H9 (cell line): Measurements from ENCODE around the gene CCDC172. TPM values are rescaled to one million over a fixed set of nuclear protein-coding genes. Genes with fewer than 3 reads are reported as not detected.

Experiments
- DNase-seq: peaks from one replicate; pipeline ENCODE4 v3.0.0-alpha.2; 2017
- H2AFZ ChIP-seq: one replicate; pipeline ENCODE4 v1.6.1; 2013; ENCODE audit warnings: mild to moderate bottlenecking, low read length, control low read depth, moderate library complexity
- H2AK5ac ChIP-seq: 2 replicates; pipeline ENCODE4 v1.6.1; 2013; ENCODE audit warnings: low read length, control low read depth, mixed read lengths; ENCODE audit not compliant: insufficient read length
- H2BK120ac ChIP-seq: one replicate; pipeline ENCODE4 v1.6.1; 2013; ENCODE audit warnings: low read depth, mild to moderate bottlenecking, low read length, control low read depth, inconsistent platforms; ENCODE audit not compliant: poor library complexity, severe bottlenecking
- H2BK12ac ChIP-seq: 2 replicates; pipeline ENCODE4 v1.6.1; 2013; ENCODE audit warnings: low read length, control low read depth, mixed read lengths, low read depth; ENCODE audit not compliant: insufficient read length
- H2BK15ac ChIP-seq: 2 replicates; pipeline ENCODE4 v1.6.1; 2013; ENCODE audit warnings: low read depth, low read length, control low read depth
- H2BK20ac ChIP-seq: one replicate; pipeline ENCODE4 v1.6.1; 2013; ENCODE audit warnings: low read depth, mild to moderate bottlenecking, low read length, control low read depth, inconsistent platforms; ENCODE audit not compliant: poor library complexity, severe bottlenecking
- H2BK5ac ChIP-seq: 2 replicates; pipeline ENCODE4 v1.6.1; 2013; ENCODE audit warnings: low read length, control low read depth, mixed read lengths; ENCODE audit not compliant: insufficient read length
- H3K14ac ChIP-seq: 2 replicates; pipeline ENCODE4 v1.6.1; 2013; ENCODE audit warnings: low read length, control low read depth; ENCODE audit not compliant: insufficient read depth
- H3K18ac ChIP-seq: 2 replicates; pipeline ENCODE4 v1.6.1; 2013; ENCODE audit warnings: low read depth, mild to moderate bottlenecking, mixed read lengths, low read length, control low read depth; ENCODE audit not compliant: insufficient read length
- H3K23ac ChIP-seq: 2 replicates; pipeline ENCODE4 v1.6.1; 2013; ENCODE audit warnings: low read length, control low read depth, mixed read lengths, low read depth; ENCODE audit not compliant: insufficient read length
- H3K23me2 ChIP-seq: 2 replicates; pipeline ENCODE4 v1.6.1; 2013; ENCODE audit warnings: low read depth, mild to moderate bottlenecking, mixed read lengths, low read length, control low read depth; ENCODE audit not compliant: insufficient read length, poor library complexity, severe bottlenecking
- H3K27ac ChIP-seq: 2 replicates; pipeline ENCODE4 v1.5.1; 2013; ENCODE audit warnings: low read length, control low read depth, mixed read lengths, low read depth; ENCODE audit not compliant: insufficient read length
- H3K27me3 ChIP-seq: 2 replicates; pipeline ENCODE4 v1.6.1; 2013; ENCODE audit warnings: low read length, control low read depth, inconsistent platforms; ENCODE audit not compliant: insufficient read depth
- H3K4ac ChIP-seq: 2 replicates; pipeline ENCODE4 v1.6.1; 2013; ENCODE audit warnings: low read depth, mild to moderate bottlenecking, control low read depth, inconsistent platforms, low read length, moderate library complexity
- H3K4me1 ChIP-seq: 2 replicates; pipeline ENCODE4 v1.6.1; 2013; ENCODE audit warnings: low read length, control low read depth, inconsistent platforms; ENCODE audit not compliant: insufficient read depth
- H3K4me2 ChIP-seq: 2 replicates; pipeline ENCODE4 v1.6.1; 2013; ENCODE audit warnings: low read length, control low read depth, mixed read lengths; ENCODE audit not compliant: insufficient read length, insufficient read depth
- H3K56ac ChIP-seq: 2 replicates; pipeline ENCODE4 v1.6.1; 2013; ENCODE audit warnings: low read depth, mild to moderate bottlenecking, mixed read lengths, low read length, control low read depth; ENCODE audit not compliant: insufficient read length
- H3K79me1 ChIP-seq: 2 replicates; pipeline ENCODE4 v1.6.1; 2013; ENCODE audit warnings: low read depth, mild to moderate bottlenecking, moderate library complexity, low read length, control low read depth, inconsistent platforms; ENCODE audit not compliant: insufficient read depth, poor library complexity, severe bottlenecking
- H3K79me2 ChIP-seq: 2 replicates; pipeline ENCODE4 v1.6.1; 2013; ENCODE audit warnings: low read length, control low read depth, inconsistent platforms; ENCODE audit not compliant: insufficient read depth
- H3K9ac ChIP-seq: 2 replicates; pipeline ENCODE4 v1.6.1; 2013; ENCODE audit warnings: low read length, control low read depth, mixed read lengths; ENCODE audit not compliant: insufficient read length; ENCODE audit errors: extremely low read depth
- H3K9me3 ChIP-seq: one replicate; pipeline ENCODE4 v1.6.1; 2013; ENCODE audit warnings: low read depth, low read length, inconsistent platforms; ENCODE audit not compliant: control insufficient read depth
- H3T11ph ChIP-seq: one replicate; pipeline ENCODE4 v1.6.1; 2013; ENCODE audit warnings: mild to moderate bottlenecking, low read length, control low read depth, inconsistent platforms
- H4K20me1 ChIP-seq: one replicate; pipeline ENCODE4 v1.6.1; 2013; ENCODE audit not compliant: control insufficient read depth, insufficient read length, insufficient read depth
- H4K5ac ChIP-seq: 2 replicates; pipeline ENCODE4 v1.6.1; 2013; ENCODE audit warnings: low read depth, mild to moderate bottlenecking, mixed read lengths, low read length, control low read depth; ENCODE audit not compliant: insufficient read length
- H4K8ac ChIP-seq: replicated peaks from 2 replicates; pipeline ENCODE4 v1.6.1; 2013; ENCODE audit warnings: low read length, control low read depth, mixed read lengths, low read depth; ENCODE audit not compliant: insufficient read length
- H4K91ac ChIP-seq: 2 replicates; pipeline ENCODE4 v1.6.1; 2013; ENCODE audit warnings: low read depth, mild to moderate bottlenecking, moderate library complexity, mixed read lengths, low read length, control low read depth; ENCODE audit not compliant: insufficient read length
- H3K27ac Mint-ChIP-seq, 3 experiments: 2 replicates in 2 of 3; 3 replicates in 1 of 3; pipeline ENCODE4 v1.8.0; 2020 to 2021; ENCODE audit warnings: mixed read lengths in 3 of 3, mild to moderate bottlenecking in 1 of 3, moderate library complexity in 1 of 3
- H3K27me3 Mint-ChIP-seq: 2 replicates; pipeline ENCODE4 v1.8.0; 2021; ENCODE audit warnings: low read depth, mild to moderate bottlenecking, moderate library complexity, mixed read lengths
- H3K36me3 Mint-ChIP-seq, 3 experiments: 2 replicates in 2 of 3; 3 replicates in 1 of 3; pipeline ENCODE4 v1.8.0; 2020 to 2021; ENCODE audit warnings: low read depth in 3 of 3, mixed read lengths in 3 of 3; ENCODE audit not compliant: insufficient read depth in 1 of 3
- H3K4me1 Mint-ChIP-seq, 2 experiments: 2 replicates each; pipeline ENCODE4 v1.8.0; 2020; ENCODE audit warnings: mixed read lengths in 2 of 2
- H3K4me3 Mint-ChIP-seq, 2 experiments: 2 replicates in 1 of 2; 3 replicates in 1 of 2; pipeline ENCODE4 v1.8.0; 2020 to 2021; ENCODE audit warnings: mild to moderate bottlenecking in 2 of 2, mixed read lengths in 2 of 2, moderate library complexity in 1 of 2
- H3K9me3 Mint-ChIP-seq, 2 experiments: 2 replicates in 1 of 2; 3 replicates in 1 of 2; pipeline ENCODE4 v1.8.0; 2020; ENCODE audit warnings: mild to moderate bottlenecking in 2 of 2, mixed read lengths in 2 of 2, moderate library complexity in 1 of 2
- WGBS: extraction: QIAGEN DNeasy Blood & Tissue Kit; methylation state at CpG from one replicate; pipeline ENCODE4 v1.1.7; 2013; ENCODE audit warnings: missing lambda C conversion rate, low lambda C conversion rate, mixed read lengths; ENCODE audit not compliant: insufficient read length; ENCODE audit errors: extremely low coverage; 5-methylcytosine and 5-hydroxymethylcytosine counted together
- total RNA-seq: library from RNA; stranded (reverse); gene quantifications from 2 replicates; pipeline ENCODE4 v1.2.1, GENCODE V29; 2021
- TF ChIP-seq, protein P1 (sequence below): fragments of 200-600 bp; sonication (generic); conservative IDR thresholded peaks from 3 replicates; pipeline ENCODE4 v1.8.0; 2021; ENCODE audit warnings: antibody characterized with exemption, mild to moderate bottlenecking

Gene CCDC172
- total RNA-seq, 1 experiment from 2014 or later, result 1.3 TPM

DNA sequence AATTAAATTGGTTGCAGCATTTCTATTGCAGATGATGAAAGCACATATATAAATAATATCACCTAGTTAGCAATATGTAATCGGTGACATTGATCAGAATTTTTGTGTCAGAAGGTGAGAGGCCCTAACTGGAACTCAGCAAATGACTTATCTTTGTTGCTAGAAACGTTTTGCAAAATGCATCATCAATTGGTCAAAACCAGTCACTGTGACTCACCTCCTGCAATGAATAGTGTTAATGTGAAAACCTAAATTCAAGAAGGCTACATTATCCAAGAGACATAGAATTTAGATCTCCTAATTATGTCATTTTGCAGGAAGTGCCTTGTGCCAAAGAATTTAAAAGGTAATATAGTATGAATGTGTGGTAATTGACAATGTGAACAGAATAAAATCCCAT lies 93.6 kb downstream of the CCDC172 start:
- H2BK120ac ChIP-seq, result no peak overlapping the region
- no peaks in the 10 kb centered on the region for H3K27me3 ChIP-seq
- H3K23ac ChIP-seq, result no peak overlapping the region
- H3K9ac ChIP-seq, result no peak overlapping the region
- no peak overlapping the region for H4K91ac ChIP-seq
- no peaks in the 10 kb centered on the region for H3K79me1 ChIP-seq
- TF ChIP-seq, protein P1, sequence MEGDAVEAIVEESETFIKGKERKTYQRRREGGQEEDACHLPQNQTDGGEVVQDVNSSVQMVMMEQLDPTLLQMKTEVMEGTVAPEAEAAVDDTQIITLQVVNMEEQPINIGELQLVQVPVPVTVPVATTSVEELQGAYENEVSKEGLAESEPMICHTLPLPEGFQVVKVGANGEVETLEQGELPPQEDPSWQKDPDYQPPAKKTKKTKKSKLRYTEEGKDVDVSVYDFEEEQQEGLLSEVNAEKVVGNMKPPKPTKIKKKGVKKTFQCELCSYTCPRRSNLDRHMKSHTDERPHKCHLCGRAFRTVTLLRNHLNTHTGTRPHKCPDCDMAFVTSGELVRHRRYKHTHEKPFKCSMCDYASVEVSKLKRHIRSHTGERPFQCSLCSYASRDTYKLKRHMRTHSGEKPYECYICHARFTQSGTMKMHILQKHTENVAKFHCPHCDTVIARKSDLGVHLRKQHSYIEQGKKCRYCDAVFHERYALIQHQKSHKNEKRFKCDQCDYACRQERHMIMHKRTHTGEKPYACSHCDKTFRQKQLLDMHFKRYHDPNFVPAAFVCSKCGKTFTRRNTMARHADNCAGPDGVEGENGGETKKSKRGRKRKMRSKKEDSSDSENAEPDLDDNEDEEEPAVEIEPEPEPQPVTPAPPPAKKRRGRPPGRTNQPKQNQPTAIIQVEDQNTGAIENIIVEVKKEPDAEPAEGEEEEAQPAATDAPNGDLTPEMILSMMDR, result no peak
- Mint-ChIP-seq H3K27me3 (peaks cover 1% of the 10 kb centered on the region), H3K9me3 (no peaks in the 10 kb centered on the region), H3K4me3 (no peak overlapping the region), H3K36me3 (no peaks in the 10 kb centered on the region), H3K4me1 (no peaks in the 10 kb centered on the region), H3K27ac (no peak overlapping the region)
- no peak overlapping the region for H3K4me2 ChIP-seq
- no peak overlapping the region for H3K27ac ChIP-seq
- whole genome bisulfite sequencing, result no CpG with 5 or more reads among the region's 2 CpGs
- DNase-seq, result no peak
- no peak overlapping the region for H4K8ac ChIP-seq
- no peak overlapping the region for H2BK15ac ChIP-seq
- no peak overlapping the region for H3T11ph ChIP-seq
- no peak overlapping the region for H2BK5ac ChIP-seq
- no peak overlapping the region for H3K14ac ChIP-seq
- H3K4ac ChIP-seq, result no peak overlapping the region
- H4K5ac ChIP-seq, result no peak overlapping the region
- no peak overlapping the region for H2AFZ ChIP-seq
- no peak overlapping the region for H3K56ac ChIP-seq
- H2AK5ac ChIP-seq, result no peak overlapping the region
- no peak overlapping the region for H2BK12ac ChIP-seq
- H3K79me2 ChIP-seq, result no peaks in the 10 kb centered on the region
- H4K20me1 ChIP-seq, result no peaks in the 10 kb centered on the region
- H2BK20ac ChIP-seq, result no peak overlapping the region
- H3K23me2 ChIP-seq, result no peaks in the 10 kb centered on the region
- H3K9me3 ChIP-seq, result no peaks in the 10 kb centered on the region
- no peak overlapping the region for H3K18ac ChIP-seq
- H3K4me1 ChIP-seq, result no peaks in the 10 kb centered on the region
